Astrocyte (in vitro differentiated cells and primary cell): Measurements from ENCODE around the gene GPR119.

ENCODE experiments used
- EZH2 ChIP-seq: IDR thresholded peaks from 2 replicates; pipeline ENCODE4 v1.6.1; 2012; ENCODE audit warnings: mild to moderate bottlenecking, low read length, inconsistent platforms; ENCODE audit not compliant: insufficient read depth
- TF ChIP-seq, protein P1 (sequence below): IDR thresholded peaks from 2 replicates; pipeline ENCODE4 v1.5.1; 2011; ENCODE audit warnings: low read depth, mild to moderate bottlenecking, inconsistent platforms, low read length, moderate library complexity; ENCODE audit not compliant: insufficient read depth

DNA sequence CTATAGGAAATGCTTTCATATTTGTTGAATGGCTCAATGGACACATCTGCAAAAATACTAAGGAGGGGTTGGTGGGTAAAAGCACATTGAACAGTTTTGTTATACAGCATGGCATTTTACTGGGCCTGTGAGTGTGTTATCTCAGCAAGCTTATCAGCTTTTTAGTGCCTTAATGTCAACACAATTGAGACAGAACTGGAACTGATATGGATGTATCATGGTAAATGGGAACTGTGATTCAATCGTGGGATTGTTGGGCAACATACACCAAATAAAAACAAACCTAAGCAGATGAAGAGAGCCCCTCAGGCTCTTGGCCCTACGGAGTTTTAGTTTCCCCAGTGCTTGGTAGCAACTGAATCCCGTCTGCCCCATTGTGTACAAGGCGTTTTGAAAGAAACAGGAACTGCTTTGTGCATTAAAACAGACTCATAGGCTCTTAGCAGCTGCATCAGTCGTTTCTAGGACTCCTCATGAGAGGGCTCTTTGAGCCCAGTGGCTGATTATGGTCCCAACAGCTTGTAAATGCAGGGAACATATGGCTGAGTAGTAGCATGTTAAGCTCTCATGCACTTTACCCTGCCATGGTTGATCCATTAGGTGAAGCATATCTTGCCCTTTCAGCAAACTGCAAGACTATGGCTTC lies 7.3 kb downstream of the GPR119 start:
- no peak for TF ChIP-seq EZH2
- TF ChIP-seq, protein P1, sequence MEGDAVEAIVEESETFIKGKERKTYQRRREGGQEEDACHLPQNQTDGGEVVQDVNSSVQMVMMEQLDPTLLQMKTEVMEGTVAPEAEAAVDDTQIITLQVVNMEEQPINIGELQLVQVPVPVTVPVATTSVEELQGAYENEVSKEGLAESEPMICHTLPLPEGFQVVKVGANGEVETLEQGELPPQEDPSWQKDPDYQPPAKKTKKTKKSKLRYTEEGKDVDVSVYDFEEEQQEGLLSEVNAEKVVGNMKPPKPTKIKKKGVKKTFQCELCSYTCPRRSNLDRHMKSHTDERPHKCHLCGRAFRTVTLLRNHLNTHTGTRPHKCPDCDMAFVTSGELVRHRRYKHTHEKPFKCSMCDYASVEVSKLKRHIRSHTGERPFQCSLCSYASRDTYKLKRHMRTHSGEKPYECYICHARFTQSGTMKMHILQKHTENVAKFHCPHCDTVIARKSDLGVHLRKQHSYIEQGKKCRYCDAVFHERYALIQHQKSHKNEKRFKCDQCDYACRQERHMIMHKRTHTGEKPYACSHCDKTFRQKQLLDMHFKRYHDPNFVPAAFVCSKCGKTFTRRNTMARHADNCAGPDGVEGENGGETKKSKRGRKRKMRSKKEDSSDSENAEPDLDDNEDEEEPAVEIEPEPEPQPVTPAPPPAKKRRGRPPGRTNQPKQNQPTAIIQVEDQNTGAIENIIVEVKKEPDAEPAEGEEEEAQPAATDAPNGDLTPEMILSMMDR = no peak
